Activated naive CD8-positive, alpha-beta T cell treated with anti-CD3 and anti-CD28 coated beads, Interleukin-2, amount 10 ng/mL, durations not matched to agents 7 days and 5 days (primary cell): ENCODE data around the gene ITPKB. TPM values are rescaled to one million over a fixed set of nuclear protein-coding genes. Genes with fewer than 3 reads are reported as not detected.

Experiments
- ATAC-seq: fragments of 150-1000 bp; cut with Tn5 transposase; one replicate; pipeline ENCODE4 v1.10.0; 2021; ENCODE audit warnings: low read depth, moderate library complexity
- POLR2A ChIA-PET: fragments of 350-600 bp; sonication (Branson Sonifier 250); formaldehyde crosslinking; loops from one replicate; lab custom pipeline; 2021; ENCODE audit warnings: antibody characterized with exemption; lab: Charles Lee
- DNase-seq: peaks from one replicate; pipeline ENCODE4 v3.0.0; 2021
- H3K27ac Mint-ChIP-seq: one replicate; pipeline ENCODE4 v1.8.0; 2022; ENCODE audit warnings: mild to moderate bottlenecking, mixed read lengths
- H3K27me3 Mint-ChIP-seq: one replicate; pipeline ENCODE4 v1.8.0; 2022; ENCODE audit warnings: mild to moderate bottlenecking, moderate library complexity, mixed read lengths
- H3K36me3 Mint-ChIP-seq: one replicate; pipeline ENCODE4 v1.8.0; 2021; ENCODE audit warnings: mild to moderate bottlenecking, mixed read lengths
- H3K4me1 Mint-ChIP-seq: one replicate; pipeline ENCODE4 v1.8.0; 2021; ENCODE audit warnings: mixed read lengths
- H3K4me3 Mint-ChIP-seq: one replicate; pipeline ENCODE4 v1.8.0; 2022; ENCODE audit warnings: mild to moderate bottlenecking, moderate library complexity, mixed read lengths
- H3K9me3 Mint-ChIP-seq: one replicate; pipeline ENCODE4 v1.8.0; 2021; ENCODE audit warnings: mixed read lengths
- total RNA-seq, 2 experiments: library from RNA; stranded (reverse); gene quantifications; one replicate each; pipeline ENCODE4 v1.2.3, GENCODE V29; 2021

The ITPKB gene
- total RNA-seq, 2 experiments from 2014 or later = 75.3 to 76.9 TPM

- H3K36me3 Mint-ChIP-seq = peaks cover 24% of the 10 kb centered on the region
- H3K27ac Mint-ChIP-seq = peak overlapping the region; percentile 85
- no peak overlapping the region for H3K4me3 Mint-ChIP-seq
- POLR2A ChIA-PET = interaction anchor here (0.8 to 1.3 kb wide), 4 partner anchors 9 to 59 kb away, joined by 3 to 6 read pairs (median 4); no protein-coding TSS in a partner anchor
- ATAC-seq = no peak
- H3K4me1 Mint-ChIP-seq = peaks cover 76% of the 10 kb centered on the region
- H3K27me3 Mint-ChIP-seq = no peaks in the 10 kb centered on the region
- H3K9me3 Mint-ChIP-seq = no peaks in the 10 kb centered on the region
- no peak for DNase-seq
Observed at GRCh38 chr1:226692051-226692792, 46.9 kb downstream of the ITPKB start.

DNA sequence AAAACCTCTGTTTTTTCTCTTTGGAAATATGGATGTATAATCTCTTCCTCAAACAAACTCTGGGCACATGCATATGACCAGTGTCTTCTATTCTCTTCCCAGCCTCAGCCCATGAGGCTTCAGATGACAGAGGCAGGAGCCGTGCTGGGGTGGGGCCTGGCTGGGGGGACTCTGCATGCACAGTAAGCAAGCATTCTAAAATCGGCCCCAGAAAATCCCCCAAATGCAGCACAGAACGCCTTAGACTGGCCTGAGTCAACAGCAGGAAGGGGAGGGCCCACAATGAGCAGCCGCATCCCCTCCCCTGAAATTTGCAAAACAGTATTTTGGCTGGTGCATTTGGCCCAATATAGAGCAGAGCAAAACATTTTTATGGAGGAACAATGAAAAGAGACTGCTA lies 47.8 kb downstream of the ITPKB start:
- H3K9me3 Mint-ChIP-seq = no peaks in the 10 kb centered on the region
- peaks cover 25% of the 10 kb centered on the region for H3K36me3 Mint-ChIP-seq
- H3K27me3 Mint-ChIP-seq = no peaks in the 10 kb centered on the region
- DNase-seq = no peak
- POLR2A ChIA-PET = interaction anchor here (1.0 kb wide), 1 partner anchor 11 kb away, joined by 4 read pairs; no protein-coding TSS in a partner anchor
- ATAC-seq = peak; percentile 52
- H3K27ac Mint-ChIP-seq = peak overlapping the region; percentile 85
- peak overlapping the region; percentile 62 for H3K4me3 Mint-ChIP-seq
- peaks cover 78% of the 10 kb centered on the region for H3K4me1 Mint-ChIP-seq

DNA sequence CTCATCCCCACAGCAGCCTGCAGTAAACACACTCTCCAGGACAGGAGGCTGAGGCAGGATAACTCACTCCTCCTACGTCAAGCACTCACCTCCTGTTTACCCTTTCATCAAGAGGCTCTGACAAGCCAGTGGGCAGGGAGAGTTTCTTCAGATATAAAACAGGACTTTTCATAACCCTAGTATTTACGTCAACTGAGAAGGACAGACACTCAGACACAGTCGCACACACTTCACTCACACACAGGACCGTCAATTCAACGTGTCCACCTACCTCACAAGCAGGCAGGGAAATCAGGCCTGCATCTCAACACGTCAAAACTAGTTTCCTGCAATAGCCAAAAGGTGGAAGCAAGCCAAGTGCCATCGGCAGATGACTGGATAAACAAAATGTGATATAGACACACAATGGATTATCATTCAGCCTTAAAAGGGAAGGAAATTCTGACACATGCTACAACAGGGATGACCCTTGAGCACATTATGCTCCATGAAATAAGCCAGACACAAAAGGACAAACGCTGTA lies 48.6 kb downstream of the ITPKB start:
- H3K4me3 Mint-ChIP-seq = peak overlapping the region; percentile 62
- H3K36me3 Mint-ChIP-seq = peaks cover 28% of the 10 kb centered on the region
- POLR2A ChIA-PET = no interaction called here
- no peaks in the 10 kb centered on the region for H3K9me3 Mint-ChIP-seq
- H3K4me1 Mint-ChIP-seq = peaks cover 75% of the 10 kb centered on the region
- ATAC-seq (peak; percentile 53), DNase-seq (no peak)
- peak overlapping the region; percentile 85 for H3K27ac Mint-ChIP-seq
- no peaks in the 10 kb centered on the region for H3K27me3 Mint-ChIP-seq

DNA sequence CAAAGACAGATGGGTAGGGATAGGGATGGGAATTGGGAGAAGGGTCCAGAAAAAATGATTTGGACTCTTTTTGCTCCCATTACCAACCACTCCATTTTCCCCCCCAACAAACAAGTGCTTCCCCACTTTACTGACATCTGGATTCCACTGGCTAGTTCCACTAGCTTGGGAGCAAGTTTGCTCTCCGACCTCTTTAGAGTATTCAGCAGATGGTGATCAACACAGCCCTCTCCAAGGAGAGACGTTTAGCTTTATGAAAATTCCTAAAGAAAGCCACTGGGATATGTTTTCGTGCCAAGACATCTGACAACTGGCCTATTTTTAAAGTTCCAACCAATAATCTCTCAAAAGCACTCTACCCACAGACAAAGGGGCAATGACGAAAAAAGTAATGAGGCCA lies 50.3 kb downstream of the ITPKB start:
- peaks cover 80% of the 10 kb centered on the region for H3K4me1 Mint-ChIP-seq

GRCh38 chr1:226688056-226688748 lies 50.9 kb downstream of the ITPKB start:
- ATAC-seq (no peak), DNase-seq (no peak)
- POLR2A ChIA-PET = interaction anchor here (0.8 to 2.3 kb wide), 11 partner anchors 8 to 263 kb away, joined by 3 to 7 read pairs (median 4); no protein-coding TSS in a partner anchor
- Mint-ChIP-seq H3K36me3 (peaks cover 41% of the 10 kb centered on the region), H3K27ac (peak overlapping the region; percentile 60), H3K4me3 (peak overlapping the region; percentile 26), H3K4me1 (peaks cover 82% of the 10 kb centered on the region), H3K9me3 (no peaks in the 10 kb centered on the region), H3K27me3 (no peaks in the 10 kb centered on the region)

More for the DNA sequence above, 50.3 kb downstream of the ITPKB start:
- Mint-ChIP-seq H3K36me3 (peaks cover 36% of the 10 kb centered on the region), H3K9me3 (no peaks in the 10 kb centered on the region), H3K27ac (peak overlapping the region; percentile 60), H3K4me3 (no peak overlapping the region), H3K27me3 (no peaks in the 10 kb centered on the region)
- no peak for ATAC-seq
- no peak for DNase-seq
- POLR2A ChIA-PET = interaction anchor here (0.9 to 2.3 kb wide), 4 partner anchors 10 to 46 kb away, joined by 3 to 5 read pairs (median 4); no protein-coding TSS in a partner anchor

DNA sequence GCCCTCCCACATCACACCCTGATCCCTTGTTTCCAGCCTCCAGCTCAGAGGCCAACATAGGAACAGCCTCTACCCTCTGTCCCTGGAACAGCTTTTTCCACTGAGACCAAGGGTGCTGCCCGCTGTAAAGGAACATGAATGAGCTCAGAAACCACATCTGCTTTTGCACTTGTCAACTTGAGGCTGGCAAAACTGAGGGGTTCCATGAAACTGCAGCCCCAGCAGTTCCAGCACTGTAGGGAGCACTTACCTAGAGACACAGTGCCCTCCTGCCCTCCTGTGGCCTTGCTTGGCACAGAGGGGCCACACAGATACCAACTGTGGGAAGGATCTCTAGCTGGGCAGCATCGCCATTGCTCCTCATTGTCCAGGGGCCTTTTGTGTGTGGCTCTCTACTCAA lies 51.7 kb downstream of the ITPKB start:
- H3K9me3 Mint-ChIP-seq = no peaks in the 10 kb centered on the region
- peak overlapping the region; percentile 29 for H3K4me3 Mint-ChIP-seq
- H3K36me3 Mint-ChIP-seq = peaks cover 40% of the 10 kb centered on the region
- no peaks in the 10 kb centered on the region for H3K27me3 Mint-ChIP-seq
- H3K4me1 Mint-ChIP-seq = peaks cover 86% of the 10 kb centered on the region
- DNase-seq (no peak), ATAC-seq (peak; percentile 30)
- peak overlapping the region; percentile 72 for H3K27ac Mint-ChIP-seq
- POLR2A ChIA-PET = interaction anchor here (0.8 to 2.3 kb wide), 11 partner anchors 9 to 262 kb away, joined by 3 to 7 read pairs (median 4); no protein-coding TSS in a partner anchor

DNA sequence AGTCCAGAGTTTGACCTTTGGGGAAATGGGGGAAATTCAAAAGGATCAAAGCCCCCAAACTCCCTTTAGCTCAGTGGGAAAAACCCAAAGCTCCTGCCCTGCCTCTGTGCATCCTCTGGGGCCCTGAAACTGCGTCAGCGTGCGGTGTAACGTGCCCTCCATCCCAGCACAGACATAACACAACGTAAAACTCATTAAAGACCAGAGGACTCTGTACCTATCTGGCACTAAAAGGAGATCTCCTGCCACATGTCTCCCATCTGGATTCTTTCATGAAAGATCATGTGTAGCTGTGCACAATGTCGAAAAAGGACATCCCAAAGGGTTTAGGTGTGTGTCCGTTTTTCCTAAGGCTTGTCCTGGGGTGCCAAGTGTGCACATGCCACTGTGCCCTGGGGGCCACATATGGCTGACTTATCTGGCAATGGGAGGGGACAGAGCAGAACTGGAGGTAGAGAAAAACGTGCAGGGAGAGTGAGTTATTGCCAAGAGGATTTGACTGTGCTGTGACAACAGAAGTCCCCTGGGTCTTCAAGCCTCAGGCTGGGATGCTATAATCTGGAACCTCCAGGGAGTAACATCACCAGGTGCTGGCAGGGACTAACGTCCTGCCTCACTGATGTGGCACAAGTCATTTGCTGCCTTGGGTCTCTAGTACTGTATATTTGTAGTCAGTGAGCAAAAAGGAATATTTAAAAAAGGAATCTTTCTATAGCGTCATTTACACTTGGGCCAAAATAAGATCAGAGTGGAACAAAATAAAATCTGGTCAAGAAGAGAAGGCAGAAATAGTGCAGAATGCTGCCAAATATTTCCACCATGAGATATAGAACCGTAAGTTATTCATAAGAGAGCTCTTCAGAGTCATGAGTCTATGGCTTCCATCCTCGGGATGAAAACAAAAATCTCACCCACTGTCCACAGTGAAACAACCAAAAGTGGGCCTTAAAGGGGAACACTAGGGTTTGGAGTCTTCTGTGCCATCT lies 52.3 kb downstream of the ITPKB start:
- ATAC-seq (no peak), DNase-seq (no peak)
- peaks cover 40% of the 10 kb centered on the region for H3K36me3 Mint-ChIP-seq
- H3K4me1 Mint-ChIP-seq = peaks cover 86% of the 10 kb centered on the region
- H3K4me3 Mint-ChIP-seq = peak overlapping the region; percentile 29
- no peaks in the 10 kb centered on the region for H3K9me3 Mint-ChIP-seq
- no peaks in the 10 kb centered on the region for H3K27me3 Mint-ChIP-seq
- POLR2A ChIA-PET = interaction anchor here (0.8 to 2.3 kb wide), 10 partner anchors 8 to 261 kb away, joined by 3 to 7 read pairs (median 4); no protein-coding TSS in a partner anchor
- peak overlapping the region; percentile 72 for H3K27ac Mint-ChIP-seq

DNA sequence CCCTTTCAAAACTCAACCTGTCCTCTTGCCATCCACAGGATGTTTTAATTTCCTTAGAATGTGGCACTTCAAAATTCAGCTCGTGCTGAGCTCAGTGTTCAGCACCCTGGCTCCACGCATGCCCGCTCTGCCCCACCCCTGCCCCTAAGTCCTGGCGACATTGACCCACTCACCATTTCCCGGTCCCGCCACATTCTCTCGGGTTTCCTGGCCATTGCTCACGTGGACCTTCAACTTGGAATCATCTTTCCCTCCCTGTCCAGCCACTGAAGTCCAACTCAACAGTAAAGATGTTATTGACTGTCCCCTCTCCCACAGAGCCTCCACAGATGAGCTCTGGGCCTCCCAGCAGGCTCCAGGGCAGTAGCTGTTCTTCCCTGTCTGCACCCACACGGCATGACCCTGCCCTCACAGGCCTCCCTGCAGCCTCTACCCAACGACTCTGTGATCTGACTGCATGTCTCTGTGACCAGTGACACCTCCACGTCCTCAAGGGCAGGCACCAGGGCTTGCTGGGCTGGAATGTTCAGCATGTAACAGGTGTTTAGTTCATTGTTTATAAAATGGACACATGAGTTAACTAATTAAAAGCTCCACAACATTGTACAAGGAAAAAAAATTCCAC lies 53.8 kb downstream of the ITPKB start:
- no peak for DNase-seq

DNA sequence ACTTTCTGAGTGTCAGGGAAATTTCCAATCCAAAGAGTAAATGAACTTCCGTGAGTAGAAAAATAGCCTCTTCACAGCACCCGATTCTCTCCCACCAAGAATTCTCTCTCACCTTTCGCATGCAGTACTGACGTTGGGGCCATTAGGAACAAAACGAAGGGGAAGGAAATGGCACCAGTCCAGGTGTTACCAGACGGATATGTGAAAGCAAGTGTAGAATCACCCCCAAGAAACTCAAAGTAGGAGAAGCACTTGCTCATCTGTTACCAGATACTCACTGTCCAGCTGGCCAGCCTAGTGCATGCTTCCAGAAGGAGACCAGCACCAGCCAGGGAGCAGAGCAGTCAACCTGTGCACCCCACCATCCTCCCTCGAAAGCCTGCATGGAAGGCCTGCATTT lies 55.1 kb downstream of the ITPKB start:
- DNase-seq (no peak), ATAC-seq (no peak)
- H3K36me3 Mint-ChIP-seq = peaks cover 30% of the 10 kb centered on the region
- H3K4me1 Mint-ChIP-seq = peaks cover 84% of the 10 kb centered on the region
- H3K27ac Mint-ChIP-seq = peak overlapping the region; percentile 86
- POLR2A ChIA-PET = interaction anchor here (1.3 kb wide), 1 partner anchor 53 kb away, joined by 3 read pairs; no protein-coding TSS in a partner anchor
- H3K27me3 Mint-ChIP-seq = no peaks in the 10 kb centered on the region
- H3K4me3 Mint-ChIP-seq = peak overlapping the region; percentile 52
- no peaks in the 10 kb centered on the region for H3K9me3 Mint-ChIP-seq

More for the DNA sequence above, 53.8 kb downstream of the ITPKB start:
- Mint-ChIP-seq H3K36me3 (peaks cover 37% of the 10 kb centered on the region), H3K4me3 (no peak overlapping the region), H3K27ac (peak overlapping the region; percentile 61), H3K4me1 (peaks cover 82% of the 10 kb centered on the region), H3K9me3 (no peaks in the 10 kb centered on the region), H3K27me3 (no peaks in the 10 kb centered on the region)
- POLR2A ChIA-PET = interaction anchor here (1.5 to 1.7 kb wide), 2 partner anchors 10 to 18 kb away, joined by 4 read pairs; no protein-coding TSS in a partner anchor
- no peak for ATAC-seq

GRCh38 chr1:226682871-226683814 lies 55.9 kb downstream of the ITPKB start:
- POLR2A ChIA-PET = interaction anchor here (0.6 to 1.4 kb wide), 7 partner anchors 15 to 54 kb away, joined by 3 to 4 read pairs (median 3); no protein-coding TSS in a partner anchor
- Mint-ChIP-seq H3K4me1 (peaks cover 84% of the 10 kb centered on the region), H3K9me3 (no peaks in the 10 kb centered on the region), H3K36me3 (peaks cover 26% of the 10 kb centered on the region), H3K27me3 (no peaks in the 10 kb centered on the region), H3K27ac (peak overlapping the region; percentile 86), H3K4me3 (peak overlapping the region; percentile 17)
- ATAC-seq = no peak
- DNase-seq = no peak
